ENCODE data around the gene NEO1. TPM values are rescaled to one million over a fixed set of nuclear protein-coding genes. Genes with fewer than 3 reads are reported as not detected.
A peak's percentile ranks its signal among the peaks of the same experiment; 100 is the strongest.
"Not testable (repeated sequence)": the region's sequence is repeated elsewhere in the genome, so short reads cannot be mapped to it uniquely, and the experiment has no call there.

The NEO1 gene
- total RNA-seq, 1 donor from 2014 or later = 41.0 TPM

DNA sequence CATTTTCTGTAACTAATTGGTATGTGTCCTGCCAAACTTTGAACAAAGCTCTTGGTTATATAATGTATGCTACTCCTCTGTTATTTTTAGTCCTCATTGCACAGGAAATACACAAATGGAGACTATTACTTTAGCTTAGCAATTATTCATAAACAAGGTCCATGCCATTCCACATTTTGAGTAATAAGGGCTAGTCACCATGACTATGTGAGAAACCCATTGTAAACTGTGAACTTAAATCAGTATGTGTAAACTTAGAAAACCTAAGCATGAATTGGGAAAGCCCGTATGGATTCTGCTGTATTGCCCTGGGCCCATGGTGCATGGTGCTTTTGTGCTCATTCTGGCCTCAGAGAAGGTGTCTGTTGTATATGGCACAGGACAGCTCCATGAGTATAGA, 216.2 kb downstream of the NEO1 start:
- no peak for DNase-seq

DNA sequence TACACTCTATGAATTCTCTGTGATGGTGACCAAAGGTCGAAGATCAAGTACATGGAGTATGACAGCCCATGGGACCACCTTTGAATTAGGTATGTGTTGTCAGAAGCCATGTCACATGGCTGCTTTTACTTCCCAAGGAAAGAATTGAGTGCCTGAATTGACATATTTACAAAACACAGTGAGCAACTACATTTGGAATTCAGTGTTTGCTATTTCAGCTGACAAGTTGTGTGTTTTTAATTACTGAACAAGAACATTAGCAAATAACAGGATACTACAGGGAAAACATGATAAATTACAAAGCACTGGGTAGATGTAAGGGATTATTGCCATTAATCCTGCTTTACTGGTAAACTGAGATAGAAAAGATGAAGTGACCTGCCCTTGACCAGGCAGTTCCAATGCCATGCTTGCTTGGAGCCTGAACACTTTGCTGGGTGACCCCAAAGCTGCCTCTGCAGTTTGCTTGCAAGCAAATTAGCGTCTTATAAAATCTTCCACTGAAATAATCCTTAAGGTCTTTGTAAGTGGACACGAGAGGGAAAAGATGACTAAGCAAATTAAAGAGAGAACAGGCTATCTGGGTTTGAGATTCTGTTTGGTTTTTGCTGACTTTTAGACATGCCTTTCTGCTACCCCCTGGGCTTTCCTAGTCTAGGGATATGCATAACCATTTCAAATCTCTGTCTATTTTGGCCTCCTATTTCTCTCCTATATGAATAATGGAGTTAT, 218.3 kb downstream of the NEO1 start:
- DNase-seq = no peak

DNA sequence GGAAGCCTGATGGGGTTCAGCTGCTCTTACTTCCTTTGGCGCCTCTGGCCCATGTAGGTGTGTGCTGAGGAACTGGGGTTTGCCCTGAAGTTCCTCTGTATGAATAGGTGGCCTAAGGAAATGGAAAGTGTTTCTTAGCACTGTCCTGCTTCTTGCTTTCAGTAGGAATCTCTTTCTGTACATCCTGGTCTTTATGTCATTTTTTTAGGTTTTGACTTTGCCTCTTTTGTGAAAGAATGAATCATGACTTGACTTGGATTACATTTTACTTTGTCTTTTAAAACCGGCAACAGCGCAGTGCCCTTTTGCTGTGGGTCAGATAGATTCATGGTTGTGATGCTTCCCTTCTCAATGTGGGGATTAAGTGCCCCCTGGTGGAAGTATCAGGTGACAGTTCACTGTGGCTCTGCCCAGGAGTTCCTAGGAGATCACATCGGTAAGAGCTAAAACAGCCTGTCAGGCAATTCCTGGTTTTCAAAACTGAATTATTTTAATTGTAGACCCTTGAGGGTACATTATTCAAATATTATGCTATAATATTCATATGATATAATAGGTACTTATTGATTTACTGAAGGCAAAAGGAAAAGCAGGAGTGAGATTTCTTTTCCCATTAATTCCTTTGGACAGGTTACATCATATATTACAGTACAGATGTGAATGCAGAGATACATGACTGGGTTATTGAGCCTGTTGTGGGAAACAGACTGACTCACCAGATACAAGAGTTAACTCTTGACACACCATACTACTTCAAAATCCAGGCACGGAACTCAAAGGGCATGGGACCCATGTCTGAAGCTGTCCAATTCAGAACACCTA, 221.1 kb downstream of the NEO1 start:
- peak; percentile 83 for DNase-seq

DNA sequence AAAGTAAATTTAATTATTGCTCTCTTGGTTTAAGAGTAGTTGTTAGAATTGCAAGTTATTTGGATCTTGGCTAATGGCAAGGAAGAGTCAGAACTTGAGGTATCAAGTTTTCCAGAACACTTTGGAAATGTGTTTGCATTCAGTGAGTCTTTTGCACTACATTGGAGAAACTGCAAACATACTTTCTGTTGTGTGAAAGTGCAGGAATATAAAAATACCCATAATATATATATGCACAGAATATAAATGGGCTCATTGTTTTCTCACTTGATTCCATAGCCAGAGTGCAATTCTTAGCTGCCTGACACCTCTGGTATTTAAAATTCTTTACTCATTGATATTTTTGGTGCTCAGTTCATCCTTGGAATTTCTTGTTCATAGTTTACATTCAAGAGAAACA, 223.6 kb downstream of the NEO1 start:
- DNase-seq = no peak

DNA sequence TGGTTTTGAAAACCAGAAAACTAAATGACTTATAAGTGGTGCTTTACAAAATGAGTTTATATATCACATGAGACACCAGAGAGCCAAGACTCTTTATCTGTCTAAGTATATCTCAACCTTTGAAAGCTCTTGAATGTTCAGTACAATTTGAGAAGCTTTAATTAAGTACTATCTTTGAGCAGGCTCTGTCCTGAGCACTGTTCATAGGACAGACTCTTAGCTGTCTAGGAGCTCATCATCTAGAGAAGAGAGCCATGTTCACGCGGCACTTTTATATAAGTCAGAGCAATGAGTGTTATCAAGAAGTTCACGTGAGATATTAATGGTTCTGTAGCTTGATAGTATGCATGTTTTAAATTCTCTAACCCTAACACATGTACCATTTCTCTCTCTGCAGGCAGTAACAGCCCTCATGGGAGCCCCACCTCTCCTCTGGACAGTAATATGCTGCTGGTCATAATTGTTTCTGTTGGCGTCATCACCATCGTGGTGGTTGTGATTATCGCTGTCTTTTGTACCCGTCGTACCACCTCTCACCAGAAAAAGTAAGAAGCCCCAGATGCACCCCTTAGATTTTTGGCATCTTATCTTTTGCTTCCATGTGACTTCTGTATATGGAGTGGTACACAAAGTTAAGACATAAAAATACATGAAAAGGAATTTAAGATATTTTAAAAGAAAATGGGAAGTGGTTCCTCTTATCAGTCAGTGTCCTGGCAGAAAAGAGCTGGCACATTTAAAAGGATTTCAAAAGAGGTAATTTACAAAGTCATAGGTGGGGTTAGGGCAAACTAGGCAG, 230.5 kb downstream of the NEO1 start:
- no peak for DNase-seq

DNA sequence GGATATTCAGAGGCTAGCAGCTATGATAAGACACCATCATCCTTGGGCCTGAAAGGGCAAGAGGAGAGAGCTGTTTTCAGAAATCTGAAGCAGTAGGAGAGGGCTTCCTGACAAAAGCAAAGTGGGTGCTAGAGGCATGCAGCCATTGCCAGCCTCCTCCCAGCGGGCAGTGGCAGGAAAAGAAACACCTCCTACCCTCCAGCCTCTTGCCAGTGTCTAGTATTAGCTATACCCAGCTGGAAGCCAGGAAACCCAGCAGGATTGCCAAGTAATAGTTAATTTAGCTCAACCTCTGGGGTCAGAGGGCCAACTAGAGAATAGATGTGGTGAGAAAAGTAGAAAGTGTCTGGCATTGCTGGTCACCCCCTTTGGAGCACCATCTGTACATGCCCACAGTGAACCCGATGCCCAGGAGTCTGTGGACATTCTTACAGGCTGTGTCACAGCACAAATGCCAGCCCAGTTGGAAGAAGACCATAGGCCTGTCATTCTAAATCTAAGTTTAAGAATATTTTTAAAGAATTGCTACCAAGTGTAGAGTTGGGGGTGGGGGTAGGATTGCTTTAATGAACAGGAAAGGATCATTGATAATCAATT, 231.2 kb downstream of the NEO1 start:
- DNase-seq = no peak

DNA sequence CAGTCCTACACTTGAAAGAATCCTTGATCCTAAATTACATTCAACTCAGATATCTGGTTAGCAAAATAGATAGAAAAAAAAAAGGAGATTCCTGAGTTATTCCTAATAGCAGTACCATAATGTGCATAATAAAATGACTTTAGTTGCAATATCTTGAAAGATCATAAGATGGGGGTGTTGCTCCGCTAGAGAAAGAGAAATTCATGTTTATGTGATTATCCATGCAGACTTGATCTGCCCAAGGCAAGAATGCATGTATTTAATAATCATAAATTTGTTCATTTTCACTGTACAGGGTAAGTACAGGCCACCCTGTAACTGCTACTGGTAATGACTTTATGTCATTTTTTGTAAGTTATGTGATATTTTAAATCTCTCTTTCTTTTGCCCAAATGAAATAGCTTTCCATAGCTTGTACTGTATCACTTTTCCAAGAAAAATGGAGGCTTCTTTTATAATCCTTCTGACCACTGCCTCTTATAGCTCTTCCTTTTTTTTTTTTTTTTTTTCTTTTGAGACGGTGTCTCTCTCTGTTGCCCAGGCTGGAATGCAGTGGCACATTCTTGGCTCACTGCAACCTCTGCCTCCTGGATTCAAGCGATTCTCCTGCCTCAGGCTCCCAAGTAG, 231.9 kb downstream of the NEO1 start:
- DNase-seq = peak; percentile 44

DNA sequence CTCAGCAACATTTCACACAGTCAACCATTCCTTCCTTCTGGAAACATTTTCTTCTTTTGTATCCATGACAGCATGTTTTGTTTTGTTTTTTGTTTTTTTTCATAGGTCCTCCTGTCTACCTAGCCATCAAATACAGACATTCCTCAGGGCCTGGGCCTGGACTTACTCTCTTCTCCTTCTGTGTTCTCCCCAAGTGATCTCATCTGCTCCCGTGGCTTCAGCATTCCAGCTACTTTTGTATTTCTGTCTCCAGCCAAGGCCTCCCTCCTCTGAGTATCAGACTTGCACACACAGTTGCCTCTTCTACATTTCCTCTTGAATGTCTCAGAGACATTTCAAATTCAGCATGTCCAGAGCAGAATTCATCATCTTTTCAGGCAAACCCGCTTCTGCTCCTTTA, 234.0 kb downstream of the NEO1 start:
- DNase-seq = peak; percentile 73

DNA sequence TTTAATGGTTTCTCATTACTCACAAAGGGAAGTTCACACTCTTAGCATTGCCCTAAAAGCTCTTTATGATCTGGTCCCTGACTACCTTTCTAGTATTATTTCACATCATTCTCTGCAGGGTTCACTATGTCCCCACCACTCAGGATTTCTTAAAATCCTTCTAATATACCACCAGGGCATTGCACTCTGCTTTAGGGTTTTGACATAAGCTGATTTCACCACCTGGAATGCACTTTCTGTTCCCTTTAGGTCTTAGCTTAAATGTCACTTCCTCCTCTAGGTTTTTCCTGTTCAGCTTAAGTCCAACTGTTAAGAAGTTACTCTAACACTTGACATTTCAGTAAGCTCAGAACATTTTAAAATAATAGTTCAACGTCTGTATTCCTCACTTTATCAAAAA, 234.8 kb downstream of the NEO1 start:
- no peak for DNase-seq

DNA sequence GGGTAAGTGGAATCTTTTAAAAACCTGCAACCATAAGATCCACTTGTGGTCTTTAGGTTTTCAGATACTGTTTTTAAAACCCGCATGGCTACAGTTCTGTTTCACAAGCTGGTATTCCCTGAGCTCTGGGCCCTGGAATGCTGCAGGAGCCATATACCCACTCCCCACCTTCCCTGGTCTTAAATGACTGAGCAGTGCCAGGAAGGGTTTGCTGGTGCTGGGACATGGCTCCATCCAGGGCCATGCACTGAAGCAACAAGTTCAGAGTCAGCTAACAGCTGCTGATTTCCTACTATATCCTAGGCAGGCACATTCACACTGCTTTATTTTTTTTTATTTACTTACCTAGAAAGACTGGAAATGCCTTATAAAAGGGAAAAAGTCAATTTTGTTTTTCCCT, 239.2 kb downstream of the NEO1 start:
- no peak for DNase-seq

DNA sequence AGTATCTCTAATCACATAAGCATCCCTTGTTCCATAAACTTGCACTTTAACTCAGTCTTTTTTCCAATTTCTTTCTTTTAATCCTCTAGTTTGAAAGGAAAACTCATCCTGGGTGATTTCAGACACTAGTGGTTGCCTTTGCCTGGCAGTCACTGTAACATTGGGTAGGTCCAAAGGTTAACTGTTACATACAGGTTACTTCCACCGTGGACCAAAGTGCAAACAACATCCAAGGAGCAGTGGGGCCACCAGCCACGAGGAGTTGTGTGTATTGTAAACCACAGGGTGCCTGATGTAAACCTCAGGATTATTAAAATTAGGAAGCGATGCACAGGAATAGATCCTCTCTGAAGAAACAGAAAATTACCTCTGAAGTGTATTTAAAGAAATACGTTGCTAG, 241.5 kb downstream of the NEO1 start:
- DNase-seq = no peak

DNA sequence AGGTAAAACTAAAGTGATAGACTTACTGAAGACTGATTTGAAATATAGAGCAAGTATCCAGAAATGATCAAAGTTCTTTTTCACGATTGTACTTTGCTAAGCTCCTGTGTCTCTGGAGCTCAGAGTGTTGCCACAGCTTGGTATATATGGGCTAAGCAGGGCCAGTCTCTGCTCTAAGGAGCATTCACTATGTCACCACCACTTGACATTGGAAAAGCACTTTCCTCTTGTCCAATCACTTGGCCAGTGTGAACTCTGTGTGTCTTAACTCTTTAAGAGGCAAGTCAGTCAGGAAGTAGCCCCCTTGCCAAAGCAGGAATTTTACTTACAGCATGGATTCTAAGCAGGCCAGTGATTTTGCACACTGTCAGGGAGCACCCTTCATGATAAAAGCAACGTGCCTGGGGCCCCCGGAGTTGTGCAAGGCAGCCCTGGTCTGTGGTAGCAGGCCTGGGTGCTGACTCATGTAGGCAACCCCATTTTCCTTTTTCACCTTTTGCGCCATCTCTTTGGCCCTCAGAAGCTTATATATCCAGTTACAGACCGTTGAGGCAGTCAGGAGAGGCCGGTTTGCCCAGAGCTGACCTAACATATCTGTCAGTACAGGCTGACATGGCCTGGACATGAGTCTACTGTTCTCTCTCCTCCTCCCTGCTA, 243.5 kb downstream of the NEO1 start:
- DNase-seq = no peak

DNA sequence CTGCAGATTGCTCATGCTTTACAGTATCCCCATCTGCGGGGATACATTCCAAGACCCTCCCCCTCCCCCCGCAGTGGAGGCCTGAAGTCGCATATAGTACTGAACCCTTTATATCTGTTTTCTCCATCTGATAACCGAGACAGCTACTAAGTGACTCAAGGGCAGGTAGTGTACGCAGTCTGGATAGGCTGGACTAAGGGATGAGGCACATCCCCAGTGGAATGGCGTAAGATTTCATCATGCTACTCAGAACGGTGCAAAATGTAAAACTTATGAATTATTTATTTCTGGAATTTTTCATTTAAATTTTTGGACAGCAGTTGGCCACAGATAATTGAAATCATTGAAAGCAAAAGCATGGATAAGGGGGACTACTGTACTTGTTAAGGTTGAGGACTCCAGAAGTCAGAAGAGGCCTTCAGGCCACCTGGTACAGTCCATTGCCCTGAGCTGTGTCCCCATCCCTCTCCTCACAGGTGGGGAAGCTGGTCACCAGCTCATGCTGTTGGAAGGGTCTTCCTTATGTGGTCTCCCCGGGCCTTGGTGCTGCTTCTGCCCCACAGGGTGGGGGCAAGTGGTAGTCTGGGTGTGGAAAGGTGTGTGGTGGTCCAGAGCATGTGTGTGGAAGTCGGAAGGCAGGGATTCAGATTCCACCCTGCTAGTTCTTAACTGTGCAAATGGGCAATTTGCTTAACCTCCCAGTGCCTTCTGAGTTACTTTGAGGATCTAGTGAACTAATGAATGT, 244.5 kb downstream of the NEO1 start:
- no peak for DNase-seq

DNA sequence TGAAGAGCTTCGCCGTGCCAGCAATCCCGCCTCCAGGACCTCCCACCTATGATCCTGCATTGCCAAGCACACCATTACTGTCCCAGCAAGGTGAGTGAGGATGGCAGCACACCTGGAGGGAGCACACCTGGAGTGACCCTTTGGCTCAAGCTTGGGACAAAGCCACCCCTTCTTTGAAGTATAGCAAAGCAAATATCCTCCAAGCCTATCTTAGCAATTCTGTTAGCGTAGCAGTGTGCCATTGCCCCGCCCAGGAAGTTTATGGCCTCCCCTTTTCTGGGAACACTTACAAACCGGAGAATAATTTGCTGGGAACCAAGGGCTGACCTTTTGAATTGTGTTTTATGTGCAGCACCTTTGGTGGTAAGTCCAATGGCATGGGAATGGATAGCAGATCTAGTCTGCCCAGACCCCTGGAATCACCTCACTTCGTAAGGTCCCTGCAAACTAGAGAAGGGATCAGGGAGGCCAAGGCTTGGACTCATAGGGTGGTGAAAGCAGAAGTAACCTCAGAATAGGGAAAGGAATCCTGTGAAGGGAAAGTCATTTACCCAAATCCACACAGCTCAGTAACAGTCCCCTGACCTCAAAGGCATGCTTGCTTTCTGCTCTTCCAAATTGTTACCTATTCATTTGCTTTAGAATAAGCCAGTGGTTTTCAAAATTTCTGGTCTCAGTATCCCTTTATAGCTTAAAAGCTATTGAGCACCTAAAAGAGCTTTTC, 246.4 kb downstream of the NEO1 start:
- DNase-seq = no peak

DNA sequence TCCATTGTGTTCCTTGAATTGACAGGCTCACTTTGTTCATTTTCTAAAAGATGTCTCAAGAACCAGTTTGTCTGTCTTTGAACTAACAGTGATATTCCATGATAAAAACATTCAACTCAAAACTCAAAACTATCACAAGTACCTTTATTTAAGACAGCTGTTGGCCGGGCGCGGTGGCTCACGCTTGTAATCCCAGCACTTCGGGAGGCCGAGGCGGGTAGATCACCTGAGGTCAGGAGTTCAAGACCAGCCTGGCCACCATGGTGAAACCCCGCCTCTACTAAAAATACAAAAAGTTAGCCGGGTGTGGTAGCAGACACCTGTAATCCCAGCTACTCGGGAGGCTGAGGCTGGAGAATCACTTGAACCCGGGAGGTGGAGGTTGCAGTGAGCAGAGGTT, 248.0 kb downstream of the NEO1 start:
- not testable (repeated sequence) for DNase-seq

DNA sequence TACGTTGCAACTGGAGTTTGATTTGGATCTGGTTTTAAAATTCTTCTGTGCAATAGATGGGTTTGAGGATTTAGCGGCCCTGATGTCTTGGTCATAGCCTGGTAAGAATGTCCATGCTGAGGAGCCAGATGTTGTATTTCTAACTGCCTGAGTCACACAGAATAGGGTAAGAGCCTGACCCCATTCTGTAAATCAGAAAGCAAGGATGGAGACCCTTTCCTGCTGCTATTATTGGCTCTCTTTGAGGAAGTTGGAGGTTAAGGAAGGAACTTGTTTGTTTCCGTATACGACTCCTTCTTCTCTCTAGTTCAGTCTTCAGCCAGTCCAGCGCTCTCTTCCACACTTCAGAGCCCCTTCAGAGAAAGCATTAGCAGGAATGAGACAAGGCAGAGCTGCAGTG, 251.4 kb downstream of the NEO1 start:
- no peak for DNase-seq

DNA sequence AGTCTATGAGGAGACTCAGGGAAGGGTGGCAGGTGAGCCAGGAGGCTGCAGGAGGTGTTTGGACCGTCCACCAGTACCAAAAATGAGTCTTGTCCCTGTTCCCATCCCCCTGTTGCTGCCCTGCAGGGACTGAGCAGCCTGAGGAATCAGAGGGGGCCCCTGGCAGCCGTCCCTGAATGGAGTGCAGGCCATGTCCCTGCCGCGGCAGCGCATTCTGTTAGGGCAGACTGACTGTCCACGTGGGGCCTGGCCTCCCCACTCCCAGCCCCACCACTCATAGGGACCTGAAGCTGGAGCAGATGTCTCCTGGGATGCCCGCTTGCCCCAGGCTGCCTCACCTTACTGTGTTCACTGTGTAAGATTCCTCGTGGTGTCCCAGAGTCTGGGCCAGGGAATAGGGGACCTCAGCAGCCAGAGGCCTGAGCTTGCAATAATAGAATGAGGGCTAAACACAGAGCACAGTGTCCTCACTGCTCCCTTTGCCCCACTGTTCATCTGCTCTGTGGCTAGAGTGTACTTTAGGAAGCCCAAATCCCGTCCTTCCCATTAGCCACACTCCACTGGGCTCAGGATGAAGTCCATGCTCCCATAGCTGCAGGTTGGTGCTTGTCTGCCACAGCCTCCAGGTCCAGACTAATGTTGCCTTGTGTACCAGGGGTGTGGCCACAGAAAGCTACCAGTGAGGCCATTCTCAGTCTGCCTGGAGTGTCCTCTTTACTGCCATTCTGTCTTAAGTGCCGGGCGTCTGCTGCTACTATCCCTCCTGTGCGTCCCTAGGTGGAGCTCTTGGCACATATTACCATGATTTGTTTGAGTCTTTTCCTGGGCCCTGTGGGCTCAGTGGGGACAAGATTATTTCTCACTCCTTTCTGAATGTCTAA, 253.3 kb downstream of the NEO1 start:
- peak; percentile 68 for DNase-seq

DNA sequence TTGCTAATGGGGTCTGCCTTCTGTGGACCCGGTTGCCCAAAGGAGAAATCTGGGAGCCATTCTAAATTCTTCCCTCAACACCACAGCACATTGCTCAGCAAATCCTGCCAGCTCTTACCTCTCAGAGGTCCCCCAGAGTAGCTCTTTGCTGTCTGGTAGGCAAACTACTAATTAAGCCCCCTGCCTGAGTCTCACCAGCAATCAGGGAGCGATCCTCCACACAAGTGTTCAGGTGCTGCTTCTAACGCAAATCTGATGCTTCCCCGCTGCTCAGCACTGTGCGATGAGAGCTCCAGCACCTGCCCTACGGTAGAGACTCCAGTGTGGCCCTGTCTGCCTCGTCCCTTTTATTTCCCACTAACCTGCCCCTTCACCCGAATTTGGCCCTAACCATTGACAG, 256.0 kb downstream of the NEO1 start:
- no peak for DNase-seq

DNA sequence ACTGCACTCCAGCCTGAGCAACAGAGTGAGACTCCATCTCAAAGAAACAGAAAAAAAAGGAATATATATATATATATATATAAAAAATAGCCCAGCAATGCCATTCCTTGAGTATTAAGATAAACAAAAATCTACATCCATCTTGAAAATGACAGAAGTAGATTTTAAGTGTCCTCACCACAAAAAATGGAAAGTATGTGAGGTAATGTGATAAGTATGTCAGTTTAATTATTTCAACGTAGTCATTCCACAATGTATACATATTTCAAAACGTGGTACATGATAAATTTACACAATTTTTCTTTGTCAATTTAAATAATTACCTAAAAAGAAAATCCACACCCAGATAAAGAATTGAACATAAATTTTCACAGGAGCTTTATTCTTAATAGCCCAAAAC, 261.6 kb downstream of the NEO1 start:
- no peak for DNase-seq

All from tongue (tissue), 2 donors.